HUES6 (cell line): ENCODE data around the gene TK1.
A peak's percentile ranks its signal among the peaks of the same experiment; 100 is the strongest.
"Not testable (repeated sequence)": the region's sequence is repeated elsewhere in the genome, so short reads cannot be mapped to it uniquely, and the experiment has no call there.

Source experiments
- H3K27ac ChIP-seq: 2 replicates; pipeline ENCODE4 v1.7.0; 2013; ENCODE audit warnings: low read depth, mild to moderate bottlenecking, low read length, inconsistent platforms
- H3K27me3 ChIP-seq: 2 replicates; pipeline ENCODE4 v1.6.1; 2013; ENCODE audit warnings: low read length; ENCODE audit not compliant: control insufficient read depth, insufficient read depth
- H3K36me3 ChIP-seq: 2 replicates; pipeline ENCODE4 v1.6.1; 2013; ENCODE audit warnings: low read length; ENCODE audit not compliant: control insufficient read depth, insufficient read depth
- H3K4me1 ChIP-seq: 2 replicates; pipeline ENCODE4 v1.6.1; 2013; ENCODE audit warnings: low read length; ENCODE audit not compliant: control insufficient read depth, insufficient read depth
- H3K4me3 ChIP-seq: 2 replicates; pipeline ENCODE4 v1.5.1; 2013; ENCODE audit warnings: low read depth, low read length
- H3K9ac ChIP-seq: one replicate; pipeline ENCODE4 v1.6.1; 2013; ENCODE audit warnings: mild to moderate bottlenecking, low read length
- H3K9me3 ChIP-seq: 2 replicates; pipeline ENCODE4 v1.6.1; 2013; ENCODE audit warnings: low read depth, low read length; ENCODE audit not compliant: control insufficient read depth, insufficient read depth

Gene TK1, protein sequence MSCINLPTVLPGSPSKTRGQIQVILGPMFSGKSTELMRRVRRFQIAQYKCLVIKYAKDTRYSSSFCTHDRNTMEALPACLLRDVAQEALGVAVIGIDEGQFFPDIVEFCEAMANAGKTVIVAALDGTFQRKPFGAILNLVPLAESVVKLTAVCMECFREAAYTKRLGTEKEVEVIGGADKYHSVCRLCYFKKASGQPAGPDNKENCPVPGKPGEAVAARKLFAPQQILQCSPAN

DNA sequence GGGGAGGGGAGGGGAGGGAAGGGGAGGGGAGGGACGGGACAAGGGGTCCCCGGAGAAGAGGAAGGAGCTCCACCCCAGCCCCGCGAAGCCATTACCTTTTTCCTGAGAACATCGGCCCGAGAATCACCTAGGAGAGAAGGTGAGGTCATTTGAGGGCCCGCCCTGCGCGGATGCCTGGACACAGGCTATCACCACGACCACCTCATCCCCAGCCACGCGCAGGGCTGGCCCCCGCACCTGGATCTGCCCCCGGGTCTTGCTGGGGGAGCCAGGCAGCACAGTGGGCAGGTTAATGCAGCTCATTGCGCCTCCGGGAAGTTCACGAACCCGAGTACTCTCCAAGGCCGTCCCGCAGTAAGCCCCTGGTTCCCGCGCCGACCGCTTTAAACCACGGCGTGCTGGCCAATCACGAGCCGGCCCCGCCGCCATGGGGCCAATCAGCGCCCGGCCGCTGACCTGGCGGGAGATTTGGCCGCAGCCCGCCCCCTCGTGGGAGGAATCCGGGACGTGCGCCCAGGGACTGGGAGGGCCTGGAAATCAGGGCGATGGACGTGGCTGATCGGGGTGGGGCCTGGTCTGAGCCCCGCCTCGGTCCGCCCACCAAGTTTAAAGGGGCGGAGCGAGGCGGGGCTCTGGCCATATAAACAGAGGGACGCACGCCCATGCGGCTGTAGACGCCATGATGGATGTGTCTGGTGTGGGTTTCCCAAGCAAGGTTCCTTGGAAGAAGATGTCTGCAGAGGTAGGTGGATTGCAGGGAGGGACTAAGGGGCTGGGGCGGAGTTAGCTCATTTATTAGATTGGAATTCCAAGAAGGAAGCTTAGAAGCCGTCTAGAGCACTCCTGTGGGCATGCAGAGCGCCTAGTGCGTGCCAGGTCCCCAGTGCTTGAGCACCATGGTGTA is at the start of gene TK1, which contains the start of gene AFMID:
TK1 (minus strand) TSS at position 361 of the 904 bp plus-strand sequence; CDS start at position 303, 58 bp downstream.
AFMID (plus strand) TSS at position 671 of the 904 bp plus-strand sequence; CDS start at position 680, 9 bp downstream.
- peaks cover 50% of the 10 kb centered on the region for H3K36me3 ChIP-seq
- peaks cover 15% of the 10 kb centered on the region for H3K4me1 ChIP-seq
- H3K9ac ChIP-seq, result peak within 1 kb of the TSS; percentile 95
- H3K27ac ChIP-seq, result peak within 1 kb of the TSS; percentile 91
- no peaks in the 10 kb centered on the region for H3K9me3 ChIP-seq
- no peaks in the 10 kb centered on the region for H3K27me3 ChIP-seq
- H3K4me3 ChIP-seq, result peak within 1 kb of the TSS; percentile 87

DNA sequence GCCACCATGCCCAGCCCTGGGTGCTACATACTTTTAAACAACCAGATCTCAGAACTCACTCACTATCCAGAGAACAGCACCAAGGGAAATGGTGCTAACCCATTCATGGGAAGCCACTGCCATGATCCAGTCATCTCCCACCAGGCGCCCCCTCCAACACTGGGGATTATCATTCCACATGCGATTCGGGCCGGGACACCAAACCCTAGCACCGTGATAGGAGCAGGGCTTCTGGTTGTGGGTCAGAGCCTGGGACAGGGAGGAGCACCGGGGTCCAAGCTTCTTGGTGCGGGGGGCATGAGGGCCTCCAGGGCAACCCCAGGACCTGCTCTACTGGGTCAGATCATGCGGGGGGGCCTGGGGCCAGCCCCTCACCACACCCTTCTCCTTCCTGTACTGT is 49.0 kb upstream of the TK1 start:
- Histone ChIP-seq H3K9ac (no peak overlapping the region), H3K36me3 (no peaks in the 10 kb centered on the region), H3K27ac (no peak overlapping the region), H3K4me3 (no peak overlapping the region), H3K9me3 (no peaks in the 10 kb centered on the region), H3K4me1 (peaks cover 11% of the 10 kb centered on the region), H3K27me3 (peaks cover 27% of the 10 kb centered on the region)

DNA sequence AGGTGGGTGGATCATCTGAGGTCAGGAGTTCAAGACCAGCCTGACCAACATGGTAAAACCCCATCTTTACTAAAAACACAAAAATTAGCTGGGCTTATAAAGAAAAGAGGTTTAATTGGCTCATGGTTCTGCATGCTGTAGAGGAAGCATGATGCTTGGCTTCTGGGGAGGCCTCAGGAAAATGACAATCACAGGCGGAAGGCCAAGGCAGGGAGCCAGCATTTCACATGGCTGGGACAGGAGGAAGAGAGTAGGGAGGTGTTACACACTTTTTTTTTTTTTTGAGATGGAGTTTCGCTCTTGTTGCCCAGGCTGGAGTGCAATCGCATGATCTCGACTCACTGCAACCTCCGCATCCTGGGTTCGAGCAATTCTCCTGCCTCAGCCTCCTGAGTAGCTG is 48.2 kb upstream of the TK1 start:
- not testable (repeated sequence) for H3K36me3 ChIP-seq, H3K9me3 ChIP-seq, H3K27ac ChIP-seq, H3K4me3 ChIP-seq, H3K9ac ChIP-seq
- Histone ChIP-seq H3K27me3 (peaks cover 34% of the 10 kb centered on the region), H3K4me1 (peaks cover 11% of the 10 kb centered on the region)

DNA sequence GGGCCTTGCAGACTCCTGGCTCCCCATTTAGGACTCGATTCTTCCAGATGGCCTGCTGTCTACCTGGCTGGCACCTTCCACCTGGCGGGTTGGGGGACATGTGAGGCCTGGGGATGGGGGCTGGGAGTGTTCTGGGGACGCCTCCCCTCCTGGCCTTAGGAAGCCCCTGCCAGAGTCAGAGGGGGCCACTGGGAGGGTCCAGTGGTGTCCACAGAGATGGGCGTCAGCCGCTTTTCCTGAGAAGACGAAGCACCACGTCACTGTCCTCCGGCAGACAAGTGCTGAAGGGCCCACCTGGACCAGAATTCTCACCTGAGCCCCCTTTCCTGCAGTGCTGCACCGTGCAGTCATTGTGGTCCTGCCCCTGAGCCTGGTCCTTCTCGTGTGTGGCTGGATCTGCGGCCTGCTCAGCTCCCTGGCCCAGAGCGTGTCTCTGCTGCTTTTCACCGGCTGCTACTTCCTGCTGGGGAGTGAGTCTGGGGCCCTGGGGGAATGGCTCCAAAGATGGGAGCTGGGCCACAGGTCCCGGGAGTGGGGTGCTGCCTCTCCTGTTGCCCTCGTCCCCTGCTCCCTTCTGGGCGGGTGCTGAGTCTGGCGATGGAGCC is 47.5 kb upstream of the TK1 start:
- H3K4me3 ChIP-seq, result no peak overlapping the region
- peaks cover 8% of the 10 kb centered on the region for H3K4me1 ChIP-seq
- H3K36me3 ChIP-seq, result no peaks in the 10 kb centered on the region
- H3K9me3 ChIP-seq, result no peaks in the 10 kb centered on the region
- H3K9ac ChIP-seq, result no peak overlapping the region
- no peak overlapping the region for H3K27ac ChIP-seq
- peaks cover 37% of the 10 kb centered on the region for H3K27me3 ChIP-seq

DNA sequence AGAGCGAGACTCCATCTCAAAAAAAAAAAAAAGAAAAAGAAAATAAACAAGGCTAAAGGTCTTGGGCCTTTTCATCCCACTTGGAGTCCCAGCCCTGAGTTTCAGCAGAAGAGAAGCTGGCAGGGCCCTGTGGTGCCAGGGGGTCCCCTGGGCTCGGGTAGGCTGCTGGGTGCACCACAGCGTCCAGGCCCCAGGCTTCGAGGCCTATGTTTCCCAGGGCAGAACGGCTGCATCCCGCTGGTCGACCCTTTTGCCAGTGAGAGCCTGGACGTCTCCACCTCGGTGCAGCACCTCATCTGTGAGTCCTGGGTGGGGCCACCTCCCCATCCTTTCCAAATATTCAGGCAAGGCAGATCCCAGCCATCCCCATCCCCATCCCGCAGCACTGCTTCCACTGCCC is 46.8 kb upstream of the TK1 start:
- Histone ChIP-seq H3K27ac (no peak overlapping the region), H3K27me3 (peaks cover 37% of the 10 kb centered on the region), H3K9me3 (no peaks in the 10 kb centered on the region), H3K4me3 (no peak overlapping the region), H3K4me1 (peaks cover 7% of the 10 kb centered on the region), H3K36me3 (no peaks in the 10 kb centered on the region), H3K9ac (no peak overlapping the region)

DNA sequence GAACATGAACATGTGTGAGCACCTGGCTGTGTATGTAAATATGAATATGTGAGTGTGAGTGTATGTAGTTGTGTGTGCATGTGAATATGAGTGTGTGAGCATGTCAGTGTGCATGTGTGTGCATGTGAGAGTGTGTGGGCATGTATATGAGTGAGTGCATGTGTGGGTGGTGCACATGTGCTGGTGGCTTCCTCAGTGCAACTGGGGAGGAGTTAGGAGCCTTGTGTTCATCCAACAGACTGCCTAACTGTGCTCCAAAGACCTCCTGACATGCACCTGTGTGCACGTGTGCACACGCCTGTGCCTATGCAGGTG is 46.0 kb upstream of the TK1 start:
- no peaks in the 10 kb centered on the region for H3K9me3 ChIP-seq
- H3K27ac ChIP-seq, result no peak overlapping the region
- H3K27me3 ChIP-seq, result peaks cover 37% of the 10 kb centered on the region
- no peaks in the 10 kb centered on the region for H3K36me3 ChIP-seq
- no peak overlapping the region for H3K9ac ChIP-seq
- peaks cover 7% of the 10 kb centered on the region for H3K4me1 ChIP-seq
- H3K4me3 ChIP-seq, result no peak overlapping the region

DNA sequence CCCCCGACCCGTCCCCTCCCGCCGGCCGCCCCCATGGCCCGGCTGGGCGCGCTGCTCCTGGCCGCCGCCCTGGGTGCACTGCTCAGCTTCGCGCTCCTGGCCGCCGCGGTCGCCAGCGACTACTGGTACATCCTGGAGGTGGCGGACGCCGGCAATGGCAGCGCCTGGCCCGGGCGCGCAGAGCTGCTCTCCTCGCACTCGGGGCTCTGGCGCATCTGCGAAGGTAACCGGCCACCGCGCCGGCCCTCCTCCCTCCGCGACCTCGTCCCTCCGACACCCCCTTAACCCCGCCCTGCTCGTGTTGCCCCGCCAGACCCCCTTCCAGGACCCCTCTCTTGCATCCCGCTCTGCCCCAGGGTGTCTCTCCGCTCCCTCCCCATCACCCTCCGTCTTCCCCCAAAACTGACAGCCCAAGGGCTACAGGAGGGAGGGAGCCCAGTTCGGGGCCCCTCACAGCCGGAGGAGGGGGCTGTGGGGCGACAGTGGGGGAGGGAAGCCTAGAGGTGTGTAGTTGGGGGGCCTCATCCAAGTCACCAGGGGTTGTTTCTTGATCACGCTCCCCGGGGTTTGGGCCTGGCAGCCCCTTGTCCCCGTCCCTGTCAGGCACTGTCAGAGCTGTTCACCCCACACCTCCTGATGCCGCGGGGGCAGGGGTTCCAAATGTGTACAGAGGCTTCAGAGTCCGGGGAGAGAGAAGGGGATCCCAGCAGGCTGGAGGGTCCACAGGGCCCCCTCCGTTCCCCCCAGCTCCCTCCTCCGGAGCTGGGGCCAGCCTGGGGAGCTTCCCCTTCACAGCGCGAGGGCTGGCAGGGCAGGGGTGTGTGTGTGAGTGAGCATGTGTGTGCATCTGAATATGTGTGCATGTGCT is 45.4 kb upstream of the TK1 start:
- Histone ChIP-seq H3K9me3 (no peaks in the 10 kb centered on the region), H3K36me3 (no peaks in the 10 kb centered on the region), H3K27ac (no peak overlapping the region), H3K4me1 (peaks cover 7% of the 10 kb centered on the region), H3K27me3 (peaks cover 37% of the 10 kb centered on the region), H3K9ac (no peak overlapping the region), H3K4me3 (peak overlapping the region; percentile 67)

DNA sequence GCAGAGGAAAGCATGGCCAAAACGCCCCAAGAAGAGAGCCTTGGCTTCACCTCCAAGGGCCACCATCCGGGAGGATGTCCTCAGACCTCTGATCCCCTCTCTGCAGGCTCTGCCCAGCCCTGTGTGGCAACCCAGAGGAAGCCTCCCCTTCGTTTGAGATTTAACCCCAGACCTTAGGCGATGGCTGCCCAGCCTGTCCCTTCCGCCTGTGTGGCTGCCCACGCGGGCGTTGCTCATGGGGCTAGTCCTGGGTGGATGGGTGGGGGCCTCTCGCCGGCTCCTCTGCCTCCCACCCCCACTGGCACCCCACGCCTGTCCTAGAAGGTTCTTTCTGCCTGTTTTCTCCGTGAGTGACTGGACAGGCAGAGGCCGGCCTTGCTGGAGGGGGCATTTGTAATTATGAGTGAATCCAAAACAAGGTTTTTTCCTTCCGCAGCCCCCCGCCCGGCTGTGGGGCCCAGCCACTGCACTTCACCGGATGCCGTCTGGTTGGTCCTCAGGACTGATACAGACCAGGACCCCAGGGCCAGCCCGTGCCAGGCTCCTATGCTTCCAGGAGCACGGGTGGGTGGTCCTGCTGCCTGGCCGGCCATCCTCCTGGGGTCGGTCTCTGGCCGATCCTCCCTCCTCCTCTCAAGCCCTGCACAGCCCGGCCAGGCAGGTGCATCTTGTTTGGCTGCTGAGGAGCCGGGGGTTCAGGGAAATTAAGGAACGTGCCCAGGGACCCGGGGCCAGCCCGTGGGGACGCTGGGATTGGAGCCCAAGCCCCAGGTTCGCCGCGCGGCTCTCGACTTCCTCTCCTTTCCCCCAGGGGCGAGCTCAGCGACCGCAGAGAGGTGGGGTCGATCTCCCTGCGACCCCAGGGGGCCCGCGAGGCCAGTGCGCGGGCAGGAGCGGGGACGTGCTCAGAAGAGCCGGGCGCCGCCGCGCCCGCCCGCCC is 44.4 kb upstream of the TK1 start, which contains the start of gene TMEM235:
TMEM235 (plus strand) TSS at position 636 of the 940 bp plus-strand sequence. CDS start 393 bp downstream, outside the sequence.
- Histone ChIP-seq H3K9me3 (no peaks in the 10 kb centered on the region), H3K9ac (peak within 1 kb of the TSS; percentile 48), H3K27me3 (peaks cover 37% of the 10 kb centered on the region), H3K4me3 (peak within 1 kb of the TSS; percentile 67), H3K27ac (no peak within 1 kb of the TSS), H3K4me1 (peaks cover 7% of the 10 kb centered on the region), H3K36me3 (no peaks in the 10 kb centered on the region)

DNA sequence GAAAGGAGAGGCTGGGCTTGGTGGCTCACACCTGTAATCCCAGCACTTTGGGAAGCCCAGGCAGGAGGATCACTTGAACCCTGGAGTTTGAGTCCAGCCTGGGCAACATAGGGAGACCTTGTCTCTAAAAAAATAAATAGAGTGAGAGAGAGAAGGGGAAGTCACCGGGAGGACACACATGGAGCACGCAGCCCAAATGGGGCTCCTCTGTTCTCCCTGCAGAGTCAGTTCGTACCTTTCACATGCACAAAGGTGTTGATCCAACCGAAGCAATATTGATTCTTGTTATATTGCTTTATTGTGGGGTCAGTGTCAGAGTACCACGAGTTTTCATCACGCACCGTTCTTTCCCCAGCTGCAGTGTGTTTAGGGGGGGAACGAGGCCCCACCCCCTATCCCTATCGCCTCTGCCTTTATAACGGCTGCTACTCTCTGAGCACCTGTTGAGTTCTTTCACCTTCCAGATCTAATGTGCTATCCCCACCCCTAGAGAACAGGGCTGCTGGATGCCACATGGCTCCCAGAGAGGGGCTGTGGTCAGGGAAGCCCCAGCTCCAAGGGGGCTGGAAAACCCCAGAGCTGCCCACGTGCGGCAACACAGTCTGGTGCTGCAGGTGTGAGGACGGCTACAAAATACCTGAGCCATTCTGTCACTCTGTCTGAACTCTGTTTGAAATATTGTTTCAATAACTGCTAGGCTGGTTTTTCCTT is 43.6 kb upstream of the TK1 start:
- peaks cover 7% of the 10 kb centered on the region for H3K4me1 ChIP-seq
- no peaks in the 10 kb centered on the region for H3K9me3 ChIP-seq
- no peak overlapping the region for H3K27ac ChIP-seq
- peaks cover 37% of the 10 kb centered on the region for H3K27me3 ChIP-seq
- H3K9ac ChIP-seq, result no peak overlapping the region
- H3K4me3 ChIP-seq, result no peak overlapping the region
- H3K36me3 ChIP-seq, result 0 out of 2 replicates have a peak, but pooled peaks cover under 1% of the 10 kb centered on the region
